Hindlimb muscle (tissue), 1 donor: ENCODE results near the gene RSRP1. TPM values are rescaled to one million over a fixed set of nuclear protein-coding genes. Genes with fewer than 3 reads are reported as not detected.

Experiments
- polyA plus RNA-seq: library from polyadenylated mRNA; unstranded; fragments of 120-200 nt; gene quantifications from one replicate; pipeline ENCODE4 v1.2.1, GENCODE V29; 2013; ENCODE audit not compliant: insufficient read length

RSRP1 gene
- polyA plus RNA-seq, 1 donor = 60.9 TPM

Other genes starting within 250 kb of the RSRP1 start
- 54.1 TPM for gene SYF2, start 15.0 kb downstream of the RSRP1 start, polyA plus RNA-seq
- 0.30 TPM for gene RHD, start 25.1 kb upstream of the RSRP1 start, polyA plus RNA-seq
- 54.2 TPM for gene TMEM50A, start 90.9 kb upstream of the RSRP1 start, polyA plus RNA-seq
- gene RHCE, start 173.4 kb upstream of the RSRP1 start, polyA plus RNA-seq = 2.6 TPM
- gene MACO1, start 183.4 kb upstream of the RSRP1 start, polyA plus RNA-seq = 20.0 TPM